HG03139 (cell line): ENCODE results near the gene MCF2L.

Source experiments
- ATAC-seq: cut with Tn5 transposase; IDR thresholded peaks from one replicate; pipeline ENCODE4 v1.9.1; 2021; ENCODE audit not compliant: unreplicated experiment

MCF2L gene

GRCh38 chr13:112963641-112964040 is 5.4 kb upstream of the MCF2L start:
- no peak for ATAC-seq

GRCh38 chr13:112964971-112965492 is 4.0 kb upstream of the MCF2L start:
- ATAC-seq, result no peak

DNA sequence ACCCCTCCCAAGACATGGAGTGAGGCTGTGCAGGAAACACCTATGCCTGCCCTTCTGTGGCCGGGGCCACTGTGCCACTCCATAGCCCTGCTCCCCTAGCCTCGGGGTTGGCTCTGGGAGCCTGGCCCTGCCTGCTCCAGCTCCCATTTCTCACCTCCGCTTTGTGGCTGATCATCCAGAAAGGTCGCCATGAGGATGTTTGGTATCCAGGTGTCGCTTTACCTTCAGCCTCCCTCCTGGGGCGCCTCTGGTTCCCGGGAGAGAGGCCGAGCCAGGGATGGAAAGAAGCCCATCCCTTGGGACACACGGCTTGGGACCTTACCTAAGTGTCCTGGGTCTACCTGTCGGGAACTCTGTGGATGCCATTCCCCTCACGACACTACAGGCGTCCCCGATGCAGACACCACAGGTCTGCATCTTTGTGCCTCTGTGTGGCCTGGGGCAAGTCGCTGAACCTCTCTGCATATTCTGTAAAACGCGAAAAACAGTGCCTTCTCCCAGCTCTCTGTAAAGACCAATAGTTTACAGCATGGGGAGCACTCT is 3.4 kb upstream of the MCF2L start:
- no peak for ATAC-seq

- no peak for ATAC-seq
These were observed 2.2 kb upstream of the MCF2L start for GRCh38 chr13:112966776-112967175.

GRCh38 chr13:112967686-112968379 is 1.2 kb upstream of the MCF2L start:
- no peak for ATAC-seq

DNA sequence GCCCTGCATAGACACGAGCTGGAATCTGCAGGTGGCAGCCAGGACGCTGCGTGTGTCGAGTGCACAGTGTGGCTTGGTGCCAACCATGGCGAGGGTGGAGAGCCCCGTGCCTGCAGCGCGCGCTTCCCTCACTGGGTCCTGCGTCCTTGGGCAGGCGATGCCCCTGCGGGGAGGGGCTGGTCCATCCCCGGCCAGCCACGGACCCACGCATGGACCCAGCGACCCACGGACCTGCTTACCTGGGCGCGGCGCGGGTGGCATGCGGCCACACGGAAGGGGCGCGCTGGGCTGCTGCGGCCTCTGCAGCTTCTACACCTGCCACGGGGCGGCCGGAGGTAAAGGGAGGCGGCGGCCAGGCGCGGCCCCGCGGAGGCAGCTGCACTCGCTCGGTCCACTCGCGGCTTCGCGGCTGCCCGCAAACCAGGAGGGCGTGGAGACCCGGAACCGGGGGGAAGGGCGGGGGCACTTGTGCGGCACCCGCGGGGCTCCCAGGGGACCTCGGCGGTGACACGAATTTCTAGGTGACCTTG is 569 bp upstream of the MCF2L start:
- no peak for ATAC-seq

GRCh38 chr13:112969692-112970338 is 801 bp downstream of the MCF2L start:
- ATAC-seq, result no peak

GRCh38 chr13:112970552-112971287 is 1.7 kb downstream of the MCF2L start:
- ATAC-seq, result no peak

DNA sequence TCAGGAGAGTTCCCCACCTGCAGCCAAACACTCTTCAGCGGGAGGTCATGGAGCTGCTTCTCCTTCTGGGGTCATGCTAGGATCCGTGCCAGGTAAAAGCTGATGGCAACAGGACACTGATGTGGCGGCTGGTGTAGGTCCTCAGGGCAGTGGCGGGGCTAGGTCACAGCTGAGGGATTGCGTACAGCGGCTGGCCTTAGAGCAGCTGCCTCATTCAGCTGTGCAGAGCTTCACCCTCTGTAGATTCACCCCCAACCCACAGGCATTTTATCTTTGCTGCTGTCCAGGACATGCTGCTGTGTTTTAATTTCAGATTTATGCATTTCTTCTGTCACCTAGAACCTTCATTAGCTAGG is 2.3 kb downstream of the MCF2L start:
- ATAC-seq, result no peak

DNA sequence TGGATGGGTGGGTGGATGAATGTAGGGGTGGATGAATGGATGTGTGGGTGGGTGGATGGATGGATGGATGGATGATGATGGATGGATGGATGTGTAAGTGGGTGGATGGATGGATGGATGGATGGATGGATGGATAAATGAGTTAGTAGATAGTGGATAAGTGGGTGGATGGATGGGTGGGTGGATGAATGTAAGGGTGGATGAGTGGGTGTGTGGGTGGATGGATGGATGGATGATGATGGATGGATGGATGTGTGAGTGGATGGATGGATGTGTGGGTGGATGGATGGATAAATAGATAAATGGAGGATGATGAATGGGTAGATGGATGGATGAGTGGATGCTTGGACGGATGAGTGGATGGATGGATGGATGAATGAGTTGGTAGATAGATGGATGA is 3.2 kb downstream of the MCF2L start:
- ATAC-seq, result no peak

- ATAC-seq, result no peak
These were observed 4.0 kb downstream of the MCF2L start for GRCh38 chr13:112972867-112973576.

- ATAC-seq, result no peak
These were observed 4.5 kb downstream of the MCF2L start for GRCh38 chr13:112973577-112973951.

- ATAC-seq, result no peak
These were observed 5.1 kb downstream of the MCF2L start for GRCh38 chr13:112974125-112974524.

- no peak for ATAC-seq
These were observed 5.7 kb downstream of the MCF2L start for GRCh38 chr13:112974671-112975070.

- ATAC-seq, result no peak
These were observed 6.5 kb downstream of the MCF2L start for GRCh38 chr13:112975401-112975939.

GRCh38 chr13:112976526-112976925 is 7.5 kb downstream of the MCF2L start:
- no peak for ATAC-seq

DNA sequence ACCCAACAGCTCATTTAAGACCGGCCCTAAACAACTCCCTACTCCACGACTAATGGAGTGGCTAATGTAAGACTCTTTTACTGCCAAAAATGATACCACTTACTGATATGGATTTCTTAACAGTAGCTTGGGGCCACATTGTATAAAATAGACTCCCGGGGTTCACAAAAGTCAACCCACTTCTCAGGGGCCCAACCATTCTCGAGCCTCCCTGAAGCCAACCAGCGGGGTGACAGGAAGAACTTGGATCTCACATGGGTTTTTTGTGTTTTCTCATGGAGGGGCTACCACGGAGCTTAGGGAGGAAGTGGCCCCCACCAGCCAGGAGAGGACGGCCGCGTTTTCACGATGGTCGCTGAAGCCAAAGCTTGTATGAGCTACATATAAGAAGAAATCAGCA is 8.1 kb downstream of the MCF2L start:
- ATAC-seq, result no peak

- ATAC-seq, result no peak
These were observed 8.5 kb downstream of the MCF2L start for GRCh38 chr13:112977525-112977924.

GRCh38 chr13:112978561-112979405 is 9.8 kb downstream of the MCF2L start:
- no peak for ATAC-seq
